Measurements from ENCODE around the gene SRGAP1.

The SRGAP1 gene
- long read RNA-seq, donor 1, partial matches to known transcripts: 5 of 6 reads
- long read RNA-seq, donor 1, other reads (novel, unspliced or antisense): 0 of 6 reads
- long read RNA-seq, donor 2, partial matches to known transcripts: 0 of 1 reads
- long read RNA-seq, donor 2, other reads (novel, unspliced or antisense): 0 of 1 reads
- long read RNA-seq, donor 3, full-length matches to known transcripts: 3 of 3 reads
- long read RNA-seq, donor 3, partial matches to known transcripts: 0 of 3 reads
- long read RNA-seq, donor 3, other reads (novel, unspliced or antisense): 0 of 3 reads
- long read RNA-seq, donor 4, partial matches to known transcripts: 33 of 36 reads
- long read RNA-seq, donor 4, other reads (novel, unspliced or antisense): 0 of 36 reads
- long read RNA-seq, donor 5, partial matches to known transcripts: 0 of 1 reads
- long read RNA-seq, donor 5, other reads (novel, unspliced or antisense): 0 of 1 reads
- long read RNA-seq, donor 6, full-length matches to known transcripts: 3 of 3 reads
- long read RNA-seq, donor 6, partial matches to known transcripts: 0 of 3 reads
- long read RNA-seq, donor 6, other reads (novel, unspliced or antisense): 0 of 3 reads
- long read RNA-seq, donor 7, full-length matches to known transcripts: 6 of 21 reads
- long read RNA-seq, donor 7, partial matches to known transcripts: 15 of 21 reads
- long read RNA-seq, donor 7, other reads (novel, unspliced or antisense): 0 of 21 reads
- long read RNA-seq, donor 8, transcript SRGAP1-205 (2 exons, 836 nt): major isoform, 5 of 5 reads
- long read RNA-seq, donor 8, partial matches to known transcripts: 0 of 5 reads
- long read RNA-seq, donor 8, other reads (novel, unspliced or antisense): 0 of 5 reads

DNA sequence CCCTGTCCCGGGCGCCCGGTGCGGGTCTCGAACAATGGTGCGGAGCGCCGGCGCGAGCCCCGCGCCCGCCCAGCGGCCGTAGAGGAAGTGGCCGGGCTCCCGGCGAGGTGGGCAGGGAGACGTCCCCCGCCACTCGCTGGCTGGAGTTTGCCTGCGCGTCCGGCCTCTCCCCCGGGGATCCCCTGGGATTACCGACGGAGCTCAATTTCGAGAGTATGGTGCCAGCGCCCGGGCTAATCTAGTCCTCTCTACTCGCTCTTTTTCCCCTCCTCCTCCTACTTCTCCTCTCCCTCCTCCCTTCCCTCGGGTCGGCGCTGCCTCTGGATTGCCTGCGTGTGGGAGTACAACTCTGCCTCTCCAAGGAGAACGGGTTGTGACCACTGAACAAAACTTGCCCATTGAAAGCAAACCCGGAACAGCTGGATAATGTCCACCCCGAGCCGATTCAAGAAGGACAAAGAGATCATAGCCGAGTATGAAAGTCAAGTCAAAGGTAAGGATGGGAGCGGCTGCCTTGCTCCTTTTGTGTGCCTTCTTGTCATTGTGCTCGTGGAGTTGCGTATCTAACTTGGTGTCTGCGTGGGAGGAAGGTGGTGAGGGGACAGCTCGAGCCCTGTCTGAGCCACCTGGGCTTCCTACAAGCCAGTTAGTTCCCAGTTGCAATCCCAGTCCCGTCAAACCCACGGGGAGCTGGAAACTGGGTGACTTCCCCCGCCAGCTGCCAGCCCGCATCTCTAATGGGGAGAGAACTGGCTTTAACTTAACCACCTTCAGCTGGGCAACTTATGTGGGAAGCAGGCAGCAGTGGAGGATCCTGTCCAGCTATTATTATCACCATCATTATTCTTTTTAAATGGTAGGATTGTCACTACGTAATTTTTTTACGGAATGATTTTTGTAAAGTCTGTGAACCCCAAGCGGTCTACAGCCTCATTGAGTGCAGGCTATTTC, at the start of gene SRGAP1:
Gene SRGAP1, plus strand, starts transcription at position 310 of the 951 bp plus-strand sequence. Its CDS starts 117 bp downstream, at position 427.
- peak; percentile 98 for DNase-seq

DNA sequence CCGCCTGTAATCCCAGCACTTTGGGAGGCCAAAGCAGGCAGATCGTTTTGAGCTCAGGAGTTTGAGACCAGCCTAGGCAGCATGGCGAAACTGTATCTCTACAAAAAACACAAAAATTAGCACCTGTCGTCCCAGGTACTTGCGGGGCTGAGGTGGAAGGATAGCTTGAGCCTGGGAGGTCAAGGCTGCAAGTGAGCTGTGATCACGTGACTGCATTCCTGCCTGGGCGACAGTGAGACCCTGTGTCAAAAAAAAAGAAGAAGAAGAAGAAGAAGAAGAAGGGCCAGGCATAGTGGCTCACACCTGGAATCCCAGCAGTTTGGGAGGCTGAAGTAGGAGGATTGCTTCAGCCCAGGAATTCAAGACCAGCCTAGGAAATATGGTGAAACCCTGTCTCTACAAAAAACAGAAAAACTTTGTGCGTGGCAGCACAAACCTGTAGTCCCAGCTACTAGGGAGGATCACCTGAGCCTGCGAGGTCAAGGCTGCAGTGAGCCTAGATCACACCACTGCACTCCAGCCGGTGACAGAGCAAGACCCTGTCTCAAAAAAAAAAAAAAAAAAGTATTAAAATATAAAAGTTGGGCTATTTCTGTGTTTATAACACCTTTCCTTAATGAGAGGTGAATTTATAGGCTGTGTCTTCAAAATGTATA, 49.3 kb upstream of the SRGAP1 start:
- no peak for DNase-seq

DNA sequence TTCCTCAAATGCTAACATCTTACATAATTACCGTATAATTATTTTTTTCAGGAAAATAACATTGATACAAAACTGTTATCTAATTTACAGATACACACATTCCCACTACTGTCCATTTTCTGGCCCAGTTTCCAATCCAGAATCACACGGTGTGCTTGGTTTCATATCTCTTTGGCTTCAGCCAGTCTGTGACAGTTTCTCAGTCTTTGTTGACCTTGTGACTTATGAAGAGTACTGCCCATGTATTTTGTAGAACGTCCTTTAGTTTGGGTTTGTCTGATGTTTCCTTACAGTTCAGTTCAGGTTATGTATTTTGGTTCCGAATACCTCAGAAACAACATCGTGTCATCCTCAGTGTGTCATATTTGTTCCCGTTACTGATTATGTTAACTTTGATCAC, 48.6 kb upstream of the SRGAP1 start:
- no peak for DNase-seq

DNA sequence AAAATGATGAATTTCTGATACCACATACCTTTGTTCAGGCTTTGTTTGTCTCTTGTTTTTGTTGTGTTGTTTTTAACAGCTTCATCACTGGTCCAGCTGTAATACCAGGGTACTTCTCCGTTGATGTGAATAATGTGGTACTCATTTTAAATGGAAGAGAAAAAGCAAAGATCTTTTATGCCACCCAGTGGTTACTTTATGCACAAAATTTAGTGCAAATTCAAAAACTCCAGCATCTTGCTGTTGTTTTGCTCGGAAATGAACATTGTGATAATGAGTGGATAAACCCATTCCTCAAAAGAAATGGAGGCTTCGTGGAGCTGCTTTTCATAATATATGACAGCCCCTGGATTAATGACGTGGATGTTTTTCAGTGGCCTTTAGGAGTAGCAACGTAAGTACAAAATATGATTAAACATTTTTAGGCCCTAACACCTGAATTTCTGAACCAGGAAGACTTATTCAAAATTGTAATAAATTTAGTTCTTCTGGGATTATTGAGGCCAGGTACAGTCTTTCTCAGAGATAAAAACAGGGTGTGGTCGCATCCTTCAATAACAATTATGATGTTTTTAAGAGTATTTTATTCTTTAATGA, 42.4 kb upstream of the SRGAP1 start:
- no peak for DNase-seq

DNA sequence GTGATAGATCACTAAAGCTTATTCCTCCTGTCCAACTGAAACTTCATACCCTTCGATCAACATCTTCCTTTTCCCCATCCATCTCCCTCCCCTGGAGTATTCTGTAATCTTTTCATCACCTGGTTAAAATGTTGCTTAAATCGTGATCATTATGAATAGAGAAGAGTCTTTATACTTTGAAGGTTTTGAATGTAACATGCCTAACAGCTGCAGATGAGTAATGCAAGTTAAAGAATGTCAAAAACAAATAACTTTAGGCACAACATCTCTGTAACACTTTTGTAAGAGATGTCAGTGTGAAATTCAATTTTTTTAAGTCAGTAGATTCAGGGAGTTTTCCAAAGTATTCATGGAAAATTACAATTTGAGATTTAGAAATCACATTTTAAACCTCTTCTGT, 39.8 kb upstream of the SRGAP1 start:
- DNase-seq: no peak

DNA sequence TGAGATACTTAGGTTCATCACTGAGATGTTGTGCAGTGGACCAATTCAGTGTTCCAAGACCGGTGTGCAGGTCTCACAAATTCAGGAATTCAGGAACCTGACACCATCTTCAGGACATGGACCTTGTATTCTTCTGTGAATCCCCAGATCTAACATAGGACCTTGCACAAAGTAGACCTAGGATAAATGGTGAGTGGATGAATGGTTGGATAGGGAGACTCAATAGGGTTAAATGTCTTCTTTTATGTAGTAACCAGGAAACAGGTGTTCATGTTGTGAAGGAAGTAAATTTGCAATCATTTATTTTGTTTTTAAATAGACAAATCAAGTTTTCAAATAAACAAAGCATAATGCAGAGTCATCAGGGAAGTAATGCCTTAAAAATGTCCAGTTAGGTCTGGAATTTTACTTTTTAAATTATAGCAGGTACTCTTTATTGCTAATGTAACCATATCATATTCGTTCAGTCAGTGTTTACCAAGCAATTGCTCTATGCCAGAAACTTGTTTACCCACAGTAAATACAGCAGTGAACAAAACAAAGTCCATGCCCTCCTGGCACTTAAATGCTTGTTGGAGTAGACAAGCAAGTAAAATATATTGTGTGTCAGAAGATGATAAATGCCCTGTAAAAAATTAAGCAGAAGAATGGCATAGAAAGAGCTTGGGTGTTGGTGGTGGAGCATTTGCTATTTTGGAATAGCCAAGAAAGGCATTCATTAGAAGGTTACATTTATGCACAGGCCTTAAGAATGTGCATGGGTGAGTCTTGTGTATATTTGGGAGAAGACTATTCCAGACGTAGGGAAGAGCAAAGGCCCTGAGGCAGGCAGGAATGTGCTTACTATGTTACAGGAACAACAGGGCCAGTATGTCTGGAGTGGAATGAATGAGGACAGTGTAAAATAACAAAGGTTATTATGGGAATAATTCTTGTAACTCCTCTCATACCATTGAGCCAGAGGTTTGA, 38.5 kb upstream of the SRGAP1 start:
- DNase-seq: no peak

DNA sequence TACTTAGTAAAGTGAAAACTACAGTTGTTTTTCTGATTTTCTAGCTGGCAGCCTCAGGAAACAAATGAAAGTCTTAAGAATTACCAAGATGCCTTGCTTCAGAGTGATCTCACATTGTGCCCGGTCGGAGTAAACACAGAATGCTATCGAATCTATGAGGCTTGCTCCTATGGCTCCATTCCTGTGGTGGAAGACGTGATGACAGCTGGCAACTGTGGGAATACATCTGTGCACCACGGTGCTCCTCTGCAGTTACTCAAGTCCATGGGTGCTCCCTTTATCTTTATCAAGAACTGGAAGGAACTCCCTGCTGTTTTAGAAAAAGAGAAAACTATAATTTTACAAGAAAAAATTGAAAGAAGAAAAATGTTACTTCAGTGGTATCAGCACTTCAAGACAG, 35.9 kb upstream of the SRGAP1 start:
- DNase-seq: no peak

DNA sequence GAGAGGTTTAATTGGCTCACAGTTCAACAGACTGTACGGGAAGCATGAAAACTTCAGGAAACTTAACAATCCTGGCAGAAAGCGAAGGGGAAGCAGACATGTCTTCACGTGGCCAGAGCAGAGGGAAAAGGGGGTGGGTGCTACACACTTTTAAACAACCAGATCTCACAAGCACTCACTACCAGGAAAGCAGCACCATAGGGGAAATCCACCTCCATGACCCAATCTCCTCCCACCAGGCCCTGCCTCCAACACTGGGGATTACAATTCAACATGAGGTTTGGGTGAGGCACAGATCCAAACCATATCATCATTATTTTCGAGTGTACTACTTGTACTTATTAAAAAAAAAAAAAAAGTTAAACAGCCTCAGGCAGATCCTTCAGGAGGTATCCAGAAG, 34.9 kb upstream of the SRGAP1 start:
- DNase-seq: no peak

DNA sequence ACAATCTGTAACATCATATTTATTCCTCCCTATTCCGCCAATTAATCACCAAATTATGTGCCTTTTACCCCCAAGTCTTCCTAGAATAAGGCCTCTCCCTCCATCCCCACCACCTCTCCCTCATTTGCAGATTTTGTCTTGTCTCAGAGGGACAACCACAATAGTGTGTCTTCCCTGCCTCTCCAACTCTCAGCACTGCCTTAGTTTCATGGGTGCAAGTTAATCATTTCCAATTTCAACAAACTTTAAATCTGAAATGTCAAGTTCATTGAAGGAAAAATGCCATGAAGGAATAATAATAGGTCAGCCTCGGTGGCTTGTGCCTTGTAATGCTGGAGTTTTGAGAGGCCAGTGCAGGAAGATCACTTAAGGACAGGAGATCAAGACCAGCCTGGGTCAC, 33.2 kb upstream of the SRGAP1 start:
- DNase-seq: no peak

DNA sequence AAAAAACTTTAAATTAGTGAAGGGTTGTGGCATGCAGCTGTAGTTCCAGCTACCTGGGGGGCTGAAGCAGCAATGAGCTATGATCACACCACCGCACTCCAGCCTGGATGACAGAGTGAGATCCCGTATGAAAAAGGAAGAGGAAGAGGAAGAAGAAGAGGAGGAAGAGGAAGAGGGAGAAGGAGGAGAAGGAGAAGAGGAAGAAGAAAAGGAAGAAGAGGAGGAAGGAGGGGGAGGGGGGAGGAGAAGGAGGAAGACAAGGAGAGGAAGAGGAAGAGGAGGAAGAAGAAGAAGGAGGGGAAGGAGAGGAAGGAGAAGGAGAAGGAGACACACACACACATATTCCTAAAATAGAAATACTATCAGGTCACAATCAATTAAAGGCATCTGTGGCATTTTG, 32.7 kb upstream of the SRGAP1 start:
- no peak for DNase-seq

DNA sequence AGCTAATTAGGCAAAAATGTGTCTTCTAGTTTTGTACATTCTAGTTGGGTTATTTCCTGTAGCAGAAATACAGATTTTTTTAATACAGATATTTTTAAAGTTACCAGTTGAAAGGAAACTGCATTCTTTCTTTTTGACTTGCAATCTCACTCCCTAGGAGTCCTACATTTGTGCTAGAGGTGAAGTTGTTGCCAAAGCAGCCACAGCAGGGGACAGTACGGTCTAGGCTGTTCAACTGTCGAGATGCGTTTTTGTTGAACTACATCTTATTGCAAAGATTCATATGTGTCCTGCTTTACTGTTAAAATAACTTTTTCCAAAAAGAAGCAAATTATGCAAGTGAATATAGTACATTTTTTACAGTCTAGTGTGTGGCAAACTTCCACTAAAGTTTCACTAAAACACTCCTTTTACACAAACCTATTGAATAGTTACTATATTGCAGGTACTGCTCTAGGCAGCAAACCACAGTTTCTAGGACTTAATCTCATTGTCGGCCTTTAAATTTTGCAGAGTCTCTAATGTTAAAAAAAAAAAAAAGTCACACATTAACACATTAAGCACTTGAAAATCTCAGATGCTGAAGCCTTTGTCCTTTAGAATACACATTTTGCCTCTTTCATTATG, 30.2 kb upstream of the SRGAP1 start:
- no peak for DNase-seq

DNA sequence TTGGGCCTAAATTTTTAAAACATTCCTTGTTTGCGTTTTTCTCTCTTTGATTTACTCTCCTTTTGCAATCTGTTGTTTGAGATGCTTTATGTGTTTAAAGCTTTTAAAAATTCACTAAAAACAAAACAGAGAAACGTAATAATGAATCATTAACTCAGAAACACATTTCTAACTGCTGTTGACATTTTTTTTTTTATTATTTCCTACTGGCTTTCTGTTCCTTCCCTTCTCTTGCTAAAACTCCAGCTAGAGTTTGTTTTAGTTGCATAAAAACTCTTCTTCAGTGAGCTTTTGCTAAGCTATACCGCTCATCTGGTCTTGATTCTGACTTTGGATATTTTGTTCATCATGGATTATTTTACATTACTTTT, 29.0 kb upstream of the SRGAP1 start:
- DNase-seq: no peak

DNA sequence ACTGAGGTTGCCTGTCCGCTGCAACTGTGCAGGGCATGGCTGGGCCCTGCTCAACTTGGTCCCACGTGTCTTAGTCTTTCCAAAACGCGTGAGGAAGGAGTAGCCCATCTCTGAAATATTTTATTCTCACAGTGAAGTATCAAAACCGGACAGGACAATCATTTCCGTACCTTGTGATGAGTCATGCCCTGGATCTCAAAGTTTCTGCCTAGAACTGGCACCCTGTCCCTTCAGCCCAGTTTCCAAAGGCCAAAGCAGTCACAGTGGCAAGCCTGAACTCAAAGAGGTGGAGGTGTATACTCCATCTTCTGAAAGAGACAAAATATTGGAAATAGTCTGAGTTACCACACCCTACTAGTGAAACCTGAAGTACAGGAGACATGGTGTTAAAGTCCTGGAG, 28.5 kb upstream of the SRGAP1 start:
- DNase-seq: no peak

DNA sequence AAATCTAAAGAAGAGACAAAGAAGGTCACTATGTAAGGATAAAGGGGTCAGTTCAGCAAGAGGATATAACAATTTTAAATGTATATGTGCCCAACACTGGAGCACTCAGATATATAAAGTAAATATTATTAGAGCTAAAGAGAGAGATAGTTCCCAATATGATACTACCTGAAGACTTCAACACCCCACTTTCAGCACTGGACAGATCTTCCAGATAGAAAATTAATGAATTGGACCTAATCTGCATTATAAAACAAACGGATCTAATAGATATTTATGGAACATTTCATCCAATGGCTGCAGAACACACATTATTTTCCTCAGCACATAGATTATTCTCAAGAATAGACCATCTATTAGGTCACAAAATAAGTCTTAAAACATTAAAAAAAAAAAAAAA, 24.1 kb upstream of the SRGAP1 start:
- no peak for DNase-seq

DNA sequence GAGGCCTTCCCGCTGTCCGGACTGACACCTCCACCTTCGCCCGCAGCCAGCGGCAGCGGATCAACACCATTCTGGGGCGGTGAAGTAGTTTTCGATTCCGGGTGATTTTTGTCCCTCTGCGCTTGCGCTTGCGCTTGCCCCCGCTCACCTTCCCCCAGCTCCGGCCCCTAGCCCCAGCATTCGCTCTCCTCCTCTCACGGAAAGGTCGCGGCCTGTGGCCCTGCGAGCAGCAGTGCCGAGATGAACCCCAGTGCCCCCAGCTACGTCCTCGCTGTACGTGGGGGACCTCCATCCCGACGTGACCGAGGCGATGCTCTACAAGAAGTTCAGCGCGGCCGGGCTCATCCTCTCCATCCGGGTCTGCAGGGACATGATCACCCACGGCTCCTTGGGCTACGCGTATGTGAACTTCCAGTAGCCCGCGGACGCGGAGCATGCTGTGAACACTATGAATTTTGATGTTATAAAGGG, 22.7 kb upstream of the SRGAP1 start:
- DNase-seq: peak; percentile 47

DNA sequence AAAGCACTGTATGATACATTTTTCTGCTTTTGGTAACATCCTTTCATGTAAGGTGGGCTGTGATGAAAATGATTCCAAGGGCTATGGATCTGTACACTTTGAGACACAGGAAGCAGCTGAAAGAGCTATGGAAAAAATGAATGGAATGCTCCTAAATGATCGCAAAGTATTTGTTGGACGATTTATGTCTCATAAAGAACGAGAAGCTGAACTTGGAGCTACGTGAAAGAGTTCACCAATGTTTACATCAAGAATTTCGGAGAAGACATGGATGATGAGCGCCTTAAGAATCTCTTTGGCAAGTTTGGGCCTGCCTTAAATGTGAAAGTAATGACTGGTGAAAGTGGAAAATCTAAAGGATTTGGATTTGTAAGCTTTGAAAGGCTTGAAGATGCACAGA, 22.1 kb upstream of the SRGAP1 start:
- DNase-seq: no peak

DNA sequence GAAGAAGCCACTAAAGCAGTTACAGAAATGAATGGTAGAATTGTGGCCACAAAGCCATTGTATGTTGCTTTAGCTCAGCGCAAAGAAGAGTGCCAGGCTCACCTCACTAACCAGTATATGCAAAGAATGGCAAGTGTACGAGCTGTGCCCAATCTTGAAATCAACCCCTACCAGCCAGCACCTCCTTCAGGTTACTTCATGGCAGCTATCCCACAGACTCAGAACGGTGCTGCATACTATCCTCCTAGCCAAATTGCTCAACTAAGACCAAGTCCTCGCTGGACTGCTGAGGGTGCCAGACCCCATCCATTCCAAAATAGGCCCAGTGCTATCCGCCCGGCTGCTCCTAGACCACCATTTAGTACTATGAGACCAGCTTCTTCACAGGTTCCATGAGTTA, 21.5 kb upstream of the SRGAP1 start:
- no peak for DNase-seq

DNA sequence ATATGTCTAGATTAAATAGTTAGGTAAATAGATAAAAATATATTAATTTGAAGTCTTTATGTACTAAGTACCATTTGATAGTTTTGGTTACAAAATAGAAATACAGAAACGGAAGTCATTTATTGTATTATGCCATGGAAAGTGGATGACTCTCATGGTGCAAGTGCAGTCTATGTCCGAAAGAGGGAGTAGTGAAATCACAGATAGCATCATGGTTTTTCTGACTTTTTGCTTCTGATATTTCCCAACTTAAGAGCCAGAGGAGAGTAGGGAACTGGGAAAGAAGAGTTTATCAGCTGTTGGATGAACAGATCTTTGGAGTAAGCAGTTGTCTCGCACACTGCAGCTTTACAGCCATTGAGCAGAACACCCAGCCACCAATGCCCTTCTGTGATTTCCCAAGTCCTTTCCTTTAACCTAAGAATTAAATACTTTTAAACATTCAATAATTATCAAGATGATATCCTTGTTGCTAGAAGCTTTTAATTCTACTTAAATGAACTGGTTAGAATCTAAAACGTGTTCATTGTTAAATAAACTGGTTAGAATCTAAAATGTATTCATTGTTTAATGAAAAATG, 18.4 kb upstream of the SRGAP1 start:
- no peak for DNase-seq

DNA sequence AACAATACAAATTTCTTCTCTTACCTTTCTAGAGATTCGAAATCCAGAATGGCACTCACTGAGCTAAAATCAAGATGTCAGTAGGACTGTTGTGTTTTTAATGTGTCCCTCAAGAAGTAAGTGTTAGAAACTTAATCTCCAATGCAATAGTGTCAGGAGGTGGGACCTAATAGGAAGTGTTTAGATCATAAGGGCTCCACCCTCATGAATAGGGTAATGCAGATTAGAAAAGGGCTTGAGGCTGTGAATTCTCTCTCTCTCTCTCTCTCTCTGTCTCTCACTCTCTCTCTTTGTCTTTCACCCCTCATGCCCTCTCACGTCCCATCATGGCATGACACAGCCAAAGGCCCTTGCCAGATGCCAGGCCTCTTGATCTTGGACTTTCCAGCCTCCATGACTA, 15.6 kb upstream of the SRGAP1 start:
- no peak for DNase-seq

Measured in right kidney (tissue), 9 donors.